Subcutaneous adipose tissue (tissue), 4 donors: ENCODE results near the gene UBE4B. TPM values are rescaled to one million over a fixed set of nuclear protein-coding genes. Genes with fewer than 3 reads are reported as not detected.

ENCODE experiments used
- total RNA-seq, 4 donors: library from RNA; depleted of rRNA; stranded (reverse); fragments of >200 nt; gene quantifications; one replicate each; pipeline ENCODE4 v1.1.0, GENCODE V29; 2016
- TF ChIP-seq, protein P1 (sequence below): fragments of 450-650 bp; IDR thresholded peaks from one replicate; pipeline ENCODE4 v1.5.1; 2016; ENCODE audit warnings: low read depth, mild to moderate bottlenecking, control low read depth, antibody characterized with exemption, moderate library complexity

The UBE4B gene
- total RNA-seq, 4 donors from 2014 or later = 38.2 to 57.8 (median 50.0) TPM

DNA sequence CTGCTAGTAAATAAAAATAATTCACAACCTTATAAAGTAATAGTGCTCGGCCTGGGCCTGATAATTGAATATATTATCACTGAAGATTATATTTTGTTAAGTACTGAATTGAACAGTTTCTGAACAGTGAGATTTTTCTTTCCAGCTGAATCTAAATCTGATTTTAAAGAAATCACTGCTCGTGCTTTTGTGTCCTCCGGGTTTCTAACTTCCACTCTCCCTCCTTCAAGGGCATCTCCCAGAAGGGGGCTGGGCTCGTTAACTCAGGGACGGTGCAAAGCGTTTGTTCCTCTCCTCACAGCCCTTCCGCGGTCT is 176.8 kb downstream of the UBE4B start:
- TF ChIP-seq, protein P1, sequence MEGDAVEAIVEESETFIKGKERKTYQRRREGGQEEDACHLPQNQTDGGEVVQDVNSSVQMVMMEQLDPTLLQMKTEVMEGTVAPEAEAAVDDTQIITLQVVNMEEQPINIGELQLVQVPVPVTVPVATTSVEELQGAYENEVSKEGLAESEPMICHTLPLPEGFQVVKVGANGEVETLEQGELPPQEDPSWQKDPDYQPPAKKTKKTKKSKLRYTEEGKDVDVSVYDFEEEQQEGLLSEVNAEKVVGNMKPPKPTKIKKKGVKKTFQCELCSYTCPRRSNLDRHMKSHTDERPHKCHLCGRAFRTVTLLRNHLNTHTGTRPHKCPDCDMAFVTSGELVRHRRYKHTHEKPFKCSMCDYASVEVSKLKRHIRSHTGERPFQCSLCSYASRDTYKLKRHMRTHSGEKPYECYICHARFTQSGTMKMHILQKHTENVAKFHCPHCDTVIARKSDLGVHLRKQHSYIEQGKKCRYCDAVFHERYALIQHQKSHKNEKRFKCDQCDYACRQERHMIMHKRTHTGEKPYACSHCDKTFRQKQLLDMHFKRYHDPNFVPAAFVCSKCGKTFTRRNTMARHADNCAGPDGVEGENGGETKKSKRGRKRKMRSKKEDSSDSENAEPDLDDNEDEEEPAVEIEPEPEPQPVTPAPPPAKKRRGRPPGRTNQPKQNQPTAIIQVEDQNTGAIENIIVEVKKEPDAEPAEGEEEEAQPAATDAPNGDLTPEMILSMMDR = no peak

- TF ChIP-seq, protein P1 = no peak
Measured at GRCh38 chr1:10209905-10210810, 177.4 kb downstream of the UBE4B start, which contains the start of gene KIF1B. KIF1B (plus strand) TSS chr1:10210570; CDS start chr1:10232329, 21,759 bp downstream.

DNA sequence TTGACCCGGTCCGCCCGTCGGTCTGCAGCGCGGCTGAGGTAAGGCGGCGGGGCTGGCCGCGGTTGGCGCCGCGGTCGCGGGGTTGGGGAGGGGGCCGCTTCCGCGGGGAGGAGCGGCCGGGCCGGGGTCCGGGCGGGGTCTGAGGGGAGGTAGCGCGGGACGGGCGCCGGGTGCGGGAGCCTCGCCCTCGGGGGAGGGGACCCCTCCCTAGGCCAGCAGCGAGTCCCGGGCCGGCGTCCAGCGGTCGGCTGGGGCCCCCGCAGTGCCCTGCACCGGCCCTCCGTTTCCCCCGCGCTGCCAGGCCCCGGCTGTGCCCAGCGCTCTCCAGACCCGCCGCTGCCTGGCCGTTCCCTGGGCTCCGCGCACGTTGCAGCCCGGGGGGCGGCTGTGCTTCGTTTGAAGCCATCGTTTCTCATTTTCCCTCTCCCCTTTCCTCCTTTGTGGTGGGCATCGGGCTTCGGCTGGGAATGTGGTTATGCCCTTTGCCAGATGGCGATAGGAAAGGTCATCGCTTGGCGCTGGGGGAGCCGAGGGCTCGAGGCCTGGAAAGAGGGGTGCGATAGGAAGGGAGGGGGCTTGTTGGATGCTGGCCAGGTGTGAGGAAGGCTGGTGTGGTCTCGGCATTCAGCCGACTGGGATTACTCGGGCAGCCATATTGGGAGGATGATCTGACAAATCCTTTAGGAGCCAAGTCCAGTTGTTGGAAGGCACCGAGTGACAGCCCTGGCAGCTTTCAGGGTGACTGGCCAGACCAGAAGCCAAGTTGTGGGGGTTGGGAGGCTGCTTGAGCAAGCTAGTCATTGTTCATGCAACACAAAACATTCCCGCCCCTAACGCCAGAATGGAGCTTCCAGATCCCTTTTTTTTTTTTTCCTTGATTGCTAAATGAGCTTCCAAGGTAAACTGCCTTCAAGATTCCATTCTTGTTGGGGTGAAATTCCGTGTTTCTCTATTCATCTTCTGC is 178.4 kb downstream of the UBE4B start:
- TF ChIP-seq, protein P1 = no peak

- TF ChIP-seq, protein P1 = no peak
Measured at GRCh38 chr1:10211805-10212410, 179.2 kb downstream of the UBE4B start.

DNA sequence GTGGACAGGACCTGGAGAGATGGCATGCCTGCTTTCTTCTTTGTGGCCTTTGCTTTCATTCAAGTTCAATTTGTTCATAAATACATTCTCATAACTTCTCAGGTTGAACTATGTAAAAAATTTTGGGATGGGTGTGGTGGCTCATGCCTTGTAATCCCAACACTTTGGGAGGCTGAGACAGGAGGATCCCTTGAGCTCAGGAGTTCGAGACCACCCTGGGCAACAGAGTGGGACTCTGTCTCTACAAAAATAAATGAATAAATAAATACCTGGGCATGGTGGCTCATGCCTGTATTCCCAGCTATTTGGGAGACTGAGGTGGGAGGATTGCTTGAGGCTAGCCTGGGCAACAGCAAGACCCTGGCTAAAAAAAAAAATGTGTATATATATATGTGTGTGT is 179.7 kb downstream of the UBE4B start:
- TF ChIP-seq, protein P1 = no peak

- TF ChIP-seq, protein P1 = no peak
Measured at GRCh38 chr1:10213186-10213705, 180.5 kb downstream of the UBE4B start.
